ENCODE data around the gene EVC2. TPM values are rescaled to one million over a fixed set of nuclear protein-coding genes. Genes with fewer than 3 reads are reported as not detected.

Gene EVC2
- polyA plus RNA-seq, 1 donor = 8.4 TPM

GRCh38 chr4:5666741-5667140 lies 41.6 kb downstream of the EVC2 start:
- DNase-seq = no peak

GRCh38 chr4:5664778-5665177 lies 43.6 kb downstream of the EVC2 start:
- DNase-seq = no peak

- no peak for DNase-seq
Observed at GRCh38 chr4:5662555-5662954, 45.8 kb downstream of the EVC2 start.

- DNase-seq = no peak
Observed at GRCh38 chr4:5661237-5661636, 47.1 kb downstream of the EVC2 start.

GRCh38 chr4:5660185-5660584 lies 48.2 kb downstream of the EVC2 start:
- no peak for DNase-seq

GRCh38 chr4:5658974-5659373 lies 49.4 kb downstream of the EVC2 start:
- DNase-seq = no peak

- DNase-seq = no peak
Observed at GRCh38 chr4:5656415-5656814, 51.9 kb downstream of the EVC2 start.

GRCh38 chr4:5654791-5655190 lies 53.6 kb downstream of the EVC2 start:
- no peak for DNase-seq

- DNase-seq = no peak
Observed at GRCh38 chr4:5651089-5651488, 57.3 kb downstream of the EVC2 start.

- no peak for DNase-seq
Observed at GRCh38 chr4:5650040-5650439, 58.3 kb downstream of the EVC2 start.

GRCh38 chr4:5647351-5647750 lies 61.0 kb downstream of the EVC2 start:
- no peak for DNase-seq

- DNase-seq = no peak
Observed at GRCh38 chr4:5640096-5640495, 68.3 kb downstream of the EVC2 start.

GRCh38 chr4:5639556-5639955 lies 68.8 kb downstream of the EVC2 start:
- no peak for DNase-seq

- DNase-seq = no peak
Observed at GRCh38 chr4:5638976-5639375, 69.4 kb downstream of the EVC2 start.

- no peak for DNase-seq
Observed at GRCh38 chr4:5638316-5638715, 70.0 kb downstream of the EVC2 start.

- DNase-seq = no peak
Observed at GRCh38 chr4:5636766-5637670, 71.3 kb downstream of the EVC2 start.

GRCh38 chr4:5635826-5636195 lies 72.5 kb downstream of the EVC2 start:
- DNase-seq = no peak

GRCh38 chr4:5632571-5632970 lies 75.8 kb downstream of the EVC2 start:
- no peak for DNase-seq

- no peak for DNase-seq
Observed at GRCh38 chr4:5632066-5632440, 76.3 kb downstream of the EVC2 start.

GRCh38 chr4:5631352-5632065 lies 76.8 kb downstream of the EVC2 start:
- no peak for DNase-seq

- no peak for DNase-seq
Observed at GRCh38 chr4:5630762-5631161, 77.6 kb downstream of the EVC2 start.

GRCh38 chr4:5629542-5629941 lies 78.8 kb downstream of the EVC2 start:
- no peak for DNase-seq

GRCh38 chr4:5626913-5627312 lies 81.4 kb downstream of the EVC2 start:
- no peak for DNase-seq

- no peak for DNase-seq
Observed at GRCh38 chr4:5622596-5622995, 85.8 kb downstream of the EVC2 start.
